Activated naive CD8-positive, alpha-beta T cell treated with anti-CD3 and anti-CD28 coated beads, Interleukin-2, amount 50 U/mL, for 16 hours (primary cell): ENCODE measurements around the gene TNFRSF4.

ENCODE experiments used
- DNase-seq: peaks from one replicate; pipeline ENCODE4 v3.0.0-alpha.2; 2020; ENCODE audit warnings: low read depth, low spot score

TNFRSF4 gene

DNA sequence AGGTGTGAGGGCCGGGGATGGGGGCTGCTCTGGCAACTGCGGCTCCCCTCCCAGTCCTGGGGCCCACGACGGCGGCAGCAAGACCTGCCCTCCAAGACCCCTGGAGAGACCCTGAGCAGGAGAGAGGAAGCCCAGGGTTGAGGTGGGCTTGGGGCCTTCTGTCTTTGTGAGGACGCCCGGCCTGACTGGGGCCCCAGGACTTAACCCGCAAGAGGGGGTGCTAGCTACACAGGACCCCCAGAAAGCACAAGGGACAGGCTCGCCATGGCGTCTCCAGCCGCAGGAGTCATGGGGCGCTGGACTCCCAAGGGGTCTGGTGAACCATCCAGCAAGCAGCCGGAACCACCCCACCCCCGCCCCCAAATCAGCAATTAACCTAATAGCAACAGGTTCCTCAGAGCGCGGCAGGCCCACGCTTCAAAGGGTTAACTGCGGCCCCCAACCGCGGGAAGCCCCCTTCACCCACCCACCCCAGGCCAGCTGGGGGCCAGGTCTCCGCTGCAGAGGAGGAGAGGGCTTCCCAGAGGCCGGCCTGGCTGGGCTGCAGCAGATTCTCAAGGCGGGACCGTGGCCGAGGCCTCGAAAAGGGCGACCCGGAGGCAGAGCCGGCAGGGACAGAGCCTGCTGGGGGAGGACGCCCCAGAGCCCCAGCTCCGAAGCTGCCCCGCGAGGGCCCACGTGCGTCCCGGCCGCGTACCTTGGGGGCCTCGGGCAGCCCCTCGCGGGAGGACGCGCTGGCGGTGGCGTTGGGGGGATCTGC, 32.0 kb upstream of the TNFRSF4 start:
- DNase-seq: no peak

GRCh38 chr1:1245178-1245816, 31.3 kb upstream of the TNFRSF4 start:
- DNase-seq: no peak

GRCh38 chr1:1244192-1244811, 30.3 kb upstream of the TNFRSF4 start:
- DNase-seq: no peak

DNA sequence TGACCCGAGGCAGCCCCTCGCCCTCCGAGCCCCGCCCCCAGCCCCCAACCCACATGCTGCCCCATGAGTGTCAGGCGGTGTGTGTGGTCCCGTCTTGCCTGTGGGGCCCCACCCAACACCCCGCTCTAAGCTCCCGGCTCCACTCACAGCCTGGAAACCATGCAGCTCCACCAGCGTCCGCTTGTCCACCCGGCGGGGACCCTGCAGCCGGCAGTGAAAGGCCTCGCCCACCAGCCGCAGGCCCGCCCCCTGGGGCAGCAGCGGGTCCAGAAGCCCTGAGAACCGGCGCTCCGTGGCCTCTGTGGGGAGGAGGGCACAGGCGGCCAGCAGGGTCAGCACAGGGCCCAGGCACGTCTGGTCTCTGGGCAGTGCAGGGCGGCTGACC, 29.8 kb upstream of the TNFRSF4 start:
- no peak for DNase-seq

DNA sequence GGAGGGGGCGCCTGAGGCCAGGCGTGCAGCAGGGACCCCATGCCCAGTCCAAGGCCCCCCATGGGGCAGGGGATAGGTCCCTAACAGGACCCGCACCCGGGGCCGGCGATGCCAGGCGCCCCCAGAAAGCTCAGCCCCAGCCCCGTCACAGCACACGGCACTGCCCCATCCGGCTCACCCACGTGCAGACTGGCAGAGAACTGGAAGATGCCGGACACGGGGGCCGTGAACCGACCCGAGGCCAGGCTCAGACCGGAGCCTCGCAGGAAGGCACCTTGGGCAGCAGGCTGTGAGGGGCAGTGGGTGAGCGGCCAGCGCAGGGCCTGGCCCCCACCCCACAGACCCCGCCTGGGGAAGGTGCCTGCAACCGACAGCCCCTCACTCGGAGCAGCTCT, 29.3 kb upstream of the TNFRSF4 start:
- DNase-seq: no peak

GRCh38 chr1:1242461-1243265, 28.7 kb upstream of the TNFRSF4 start:
- DNase-seq: no peak

- no peak for DNase-seq
Measured at GRCh38 chr1:1241588-1242219, 27.8 kb upstream of the TNFRSF4 start.

DNA sequence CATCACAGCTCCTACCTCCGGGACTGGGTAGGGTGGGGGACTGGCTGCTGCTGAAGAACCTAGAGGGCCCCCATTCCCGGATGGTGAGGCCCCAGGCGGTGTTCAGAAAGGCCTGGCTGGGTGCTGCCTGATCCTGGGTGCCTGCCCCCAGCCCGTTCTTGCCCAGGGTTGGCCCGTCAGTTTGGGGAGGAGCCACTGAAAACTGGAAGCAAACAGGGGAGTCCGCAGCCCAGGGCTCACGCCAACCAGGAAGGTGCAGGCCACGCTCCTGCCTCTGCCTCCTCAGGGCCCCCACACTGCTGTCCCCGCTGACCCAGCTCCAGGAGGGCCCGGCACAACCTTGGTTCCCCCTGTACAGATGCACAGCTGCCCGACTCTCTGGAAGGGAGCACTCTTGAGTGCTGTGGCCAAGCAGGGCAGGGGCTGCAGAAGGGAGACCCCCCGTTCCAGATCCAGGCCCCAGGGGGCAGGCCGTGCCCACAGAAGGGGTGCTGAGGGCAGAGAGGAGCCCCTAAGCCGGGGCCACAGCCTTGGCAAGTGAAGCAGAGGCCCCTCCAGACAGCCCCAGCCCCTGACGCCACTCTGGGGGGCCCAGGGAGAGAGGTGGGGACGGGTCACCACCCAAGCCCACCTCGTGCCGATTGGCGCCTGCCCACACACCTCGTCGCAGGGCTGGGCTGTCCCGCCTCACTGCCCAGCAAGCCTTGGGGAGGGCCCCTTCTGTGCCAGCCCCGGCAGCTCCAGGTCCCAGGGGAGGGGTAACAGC, 27.1 kb upstream of the TNFRSF4 start:
- DNase-seq: no peak

DNA sequence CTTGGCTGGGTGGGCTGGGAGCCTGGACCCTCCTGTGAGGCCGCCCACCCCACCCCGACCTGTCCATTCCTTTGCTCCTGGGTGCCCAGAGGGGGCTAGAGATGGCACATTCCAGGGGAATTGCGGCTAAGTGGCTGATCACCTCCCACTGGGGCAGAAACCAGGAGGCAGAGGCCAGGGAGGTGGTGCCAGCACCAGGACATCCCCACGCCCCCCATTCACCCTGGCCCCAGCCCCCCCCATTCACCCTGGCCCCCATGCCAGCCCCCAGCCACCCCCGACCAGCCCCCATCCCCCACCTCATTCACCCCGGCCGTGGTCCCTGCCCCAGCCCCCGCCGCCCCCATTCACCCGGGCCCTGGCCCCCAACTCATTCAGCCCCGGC, 26.4 kb upstream of the TNFRSF4 start:
- no peak for DNase-seq

DNA sequence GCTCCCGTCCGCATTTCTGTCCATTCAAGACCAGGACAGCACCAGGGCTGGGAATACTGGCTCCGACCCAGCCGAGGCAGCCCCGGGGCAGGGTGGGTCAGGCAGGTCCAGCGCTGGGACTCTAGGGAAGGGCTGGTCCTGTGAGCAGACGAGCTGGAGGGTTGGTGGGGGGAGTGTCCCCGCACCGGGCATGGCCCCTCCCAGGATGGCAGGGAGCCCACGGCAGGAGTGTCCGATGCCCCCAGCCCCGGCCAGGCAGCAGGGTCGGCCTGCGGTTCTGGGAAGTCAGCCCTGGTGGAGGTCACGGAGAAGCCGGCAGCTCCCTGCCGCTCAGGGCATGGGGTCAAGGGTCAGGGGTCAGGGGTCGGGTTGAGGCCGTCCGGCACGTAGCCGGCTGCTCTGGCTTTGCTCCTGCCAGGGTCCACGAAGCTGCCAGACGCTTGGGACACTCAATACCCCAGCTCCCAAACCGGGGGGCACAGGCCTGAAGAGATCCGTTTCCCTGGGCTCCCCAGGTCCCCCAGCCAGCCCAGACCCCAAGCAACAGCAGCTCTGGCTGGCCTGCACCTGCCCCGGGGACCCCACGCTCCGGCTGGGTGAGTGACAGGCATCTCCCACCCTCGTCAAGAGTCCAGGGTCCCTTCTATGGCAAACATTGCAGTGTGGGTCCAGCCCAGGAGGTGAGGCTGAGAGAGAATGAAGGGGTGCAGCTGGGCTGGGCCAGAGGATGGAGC, 25.8 kb upstream of the TNFRSF4 start:
- no peak for DNase-seq

- no peak for DNase-seq
Measured at GRCh38 chr1:1239227-1239613, 25.3 kb upstream of the TNFRSF4 start.

- no peak for DNase-seq
Measured at GRCh38 chr1:1238702-1239178, 24.8 kb upstream of the TNFRSF4 start.

- no peak for DNase-seq
Measured at GRCh38 chr1:1237874-1238701, 24.1 kb upstream of the TNFRSF4 start.

GRCh38 chr1:1236945-1237873, 23.3 kb upstream of the TNFRSF4 start:
- no peak for DNase-seq

DNA sequence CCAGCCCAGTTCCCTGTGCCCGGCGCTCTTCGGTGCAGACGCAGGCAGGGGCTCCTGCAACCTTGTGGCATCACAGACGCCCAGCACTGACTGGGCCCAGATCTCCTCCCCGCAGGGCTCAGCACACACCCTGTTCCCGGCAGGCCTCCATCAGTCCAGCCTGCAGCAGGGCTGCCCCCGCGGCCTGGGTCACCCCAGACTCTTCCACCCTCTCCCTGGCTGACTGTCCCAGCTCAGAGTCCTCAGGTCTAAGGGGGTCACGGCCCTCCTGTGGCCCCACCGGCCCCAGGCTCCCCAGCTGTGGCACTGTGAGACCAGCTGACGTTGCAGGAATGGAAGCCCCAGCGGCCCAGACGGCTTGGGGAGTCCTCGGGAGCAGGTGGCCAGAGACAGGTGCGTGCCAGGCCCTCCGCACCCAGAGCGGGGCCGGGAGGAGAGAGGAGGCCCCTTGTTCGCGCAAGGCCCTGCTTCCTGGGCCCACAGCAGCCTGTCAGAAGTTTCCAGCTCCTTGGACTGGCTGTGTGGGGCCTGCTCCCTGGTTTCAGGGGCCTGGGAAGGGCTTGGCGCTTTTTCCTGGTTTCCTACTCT, 22.3 kb upstream of the TNFRSF4 start:
- DNase-seq: no peak

GRCh38 chr1:1235016-1235744, 21.2 kb upstream of the TNFRSF4 start:
- no peak for DNase-seq

- no peak for DNase-seq
Measured at GRCh38 chr1:1234180-1234808, 20.3 kb upstream of the TNFRSF4 start.
